GM12892 (cell line): ENCODE measurements around the gene EMC10.
"Not testable (repeated sequence)": the region's sequence is repeated elsewhere in the genome, so short reads cannot be mapped to it uniquely, and the experiment has no call there.

Experiments
- POLR2A ChIP-seq: IDR thresholded peaks from 2 replicates; pipeline ENCODE4 v1.6.1; 2011; ENCODE audit warnings: low read depth, low read length, control low read depth
- TAF1 ChIP-seq: IDR thresholded peaks from 2 replicates; pipeline ENCODE4 v1.6.1; 2011; ENCODE audit warnings: low read depth, mild to moderate bottlenecking, control low read depth, low read length, borderline replicate concordance

DNA sequence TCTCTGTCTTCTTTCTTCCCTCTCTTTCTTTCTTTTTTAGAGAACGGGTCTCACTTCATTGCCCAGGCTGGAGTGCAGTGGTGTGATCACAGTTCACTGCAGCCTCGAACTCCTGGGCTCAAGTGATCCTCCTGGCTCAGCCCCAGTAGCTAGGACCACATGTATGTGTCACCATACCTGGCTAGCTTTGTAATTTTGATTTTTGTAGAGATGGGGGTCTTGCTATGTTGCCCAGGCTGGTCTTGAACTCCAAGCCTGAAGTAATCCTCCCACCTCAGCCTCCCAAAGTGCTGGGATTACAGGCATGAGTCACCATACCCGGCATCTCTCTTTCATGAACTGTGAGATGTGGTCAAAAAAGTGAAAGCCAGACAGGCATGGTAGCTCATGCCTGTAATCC lies 3.0 kb upstream of the EMC10 start:
- TF ChIP-seq TAF1, POLR2A: not testable (repeated sequence)
